Measurements from ENCODE around the gene ZNF19. TPM values are rescaled to one million over a fixed set of nuclear protein-coding genes. Genes with fewer than 3 reads are reported as not detected.

ZNF19 gene
- total RNA-seq, 4 donors from 2014 or later: 11.6 to 39.8 (median 22.5) TPM

GRCh38 chr16:71528863-71529262 lies 39.7 kb upstream of the ZNF19 start:
- H3K9me3 ChIP-seq: no peaks in the 10 kb centered on the region

GRCh38 chr16:71528257-71528656 lies 39.1 kb upstream of the ZNF19 start:
- intact Hi-C loops (cut with DNase I; ENCODE audit: low total_unique reads): no loop called here
- DNase-seq: no peak
- Histone ChIP-seq H3K36me3 (no peaks in the 10 kb centered on the region), H3K9me3 (no peaks in the 10 kb centered on the region), H3K27ac (no peak overlapping the region), H3K4me1 (no peaks in the 10 kb centered on the region), H3K27me3 (peaks cover 4% of the 10 kb centered on the region), H3K4me3 (no peak overlapping the region)
- no peak for TF ChIP-seq EP300 (IDR thresholded peaks at IDR 0.05; ENCODE audit: low read depth)
- TF ChIP-seq CTCF (IDR thresholded peaks at IDR 0.05): no peak
- TF ChIP-seq POLR2A (IDR thresholded peaks at IDR 0.05): no peak
- no peak for TF ChIP-seq POLR2AphosphoS5 (IDR thresholded peaks at IDR 0.05)
- 83 to 100% methylated on average over 1 of the region's 1 CpG for WGBS, 2 donors (ENCODE audit: low coverage in 1 of 2)
- in situ Hi-C loops (cut with MboI; ENCODE audit: low pct_ligation_motif_present in 1 of 4, low pct_unique_long_range_greater_than_20kb in 1 of 4, low sequenced_read_pairs in 3 of 4): no loop called here

More at GRCh38 chr16:71528863-71529262, 39.7 kb upstream of the ZNF19 start:
- no peak for DNase-seq
- H3K27ac ChIP-seq: no peak overlapping the region
- in situ Hi-C loops (cut with MboI; ENCODE audit: low pct_ligation_motif_present in 1 of 4, low pct_unique_long_range_greater_than_20kb in 1 of 4, low sequenced_read_pairs in 3 of 4): no loop called here
- intact Hi-C loops (cut with DNase I; ENCODE audit: low total_unique reads): no loop called here
- H3K4me3 ChIP-seq: no peak overlapping the region
- H3K27me3 ChIP-seq: peaks cover 4% of the 10 kb centered on the region
- H3K36me3 ChIP-seq: no peaks in the 10 kb centered on the region
- 79% methylated on average over 3 to 4 of the region's 4 CpGs for WGBS, 2 donors (ENCODE audit: low coverage in 1 of 2)
- no peaks in the 10 kb centered on the region for H3K4me1 ChIP-seq
- TF ChIP-seq EP300 (IDR thresholded peaks at IDR 0.05; ENCODE audit: low read depth) (no peak), POLR2A (IDR thresholded peaks at IDR 0.05) (no peak), CTCF (IDR thresholded peaks at IDR 0.05) (no peak), POLR2AphosphoS5 (IDR thresholded peaks at IDR 0.05) (no peak)

GRCh38 chr16:71526111-71526631 lies 37.0 kb upstream of the ZNF19 start, which contains the start of gene CHST4:
Gene CHST4 (plus strand): TSS chr16:71526426. CDS start chr16:71536678, 10,252 bp downstream.
- no peak within 1 kb of the TSS for H3K4me3 ChIP-seq
- intact Hi-C loops (cut with DNase I; ENCODE audit: low total_unique reads) (no loop called here), in situ Hi-C loops (cut with MboI; ENCODE audit: low pct_ligation_motif_present in 1 of 4, low pct_unique_long_range_greater_than_20kb in 1 of 4, low sequenced_read_pairs in 3 of 4) (no loop called here)
- no peak for DNase-seq
- H3K9me3 ChIP-seq: no peaks in the 10 kb centered on the region
- H3K27ac ChIP-seq: no peak within 1 kb of the TSS
- H3K27me3 ChIP-seq: peaks cover 4% of the 10 kb centered on the region
- no peak for TF ChIP-seq CTCF (IDR thresholded peaks at IDR 0.05)
- TF ChIP-seq EP300 (IDR thresholded peaks at IDR 0.05; ENCODE audit: low read depth): no peak
- TF ChIP-seq POLR2A (IDR thresholded peaks at IDR 0.05): no peak
- no peak for TF ChIP-seq POLR2AphosphoS5 (IDR thresholded peaks at IDR 0.05)
- H3K4me1 ChIP-seq: no peaks in the 10 kb centered on the region
- WGBS, 2 donors (ENCODE audit: low coverage in 1 of 2): 37 to 46% methylated on average over 5 to 9 of the region's 9 CpGs
- H3K36me3 ChIP-seq: no peaks in the 10 kb centered on the region

- DNase-seq: no peak
- TF ChIP-seq EP300 (IDR thresholded peaks at IDR 0.05; ENCODE audit: low read depth) (no peak), POLR2A (IDR thresholded peaks at IDR 0.05) (no peak)
- in situ Hi-C loops (cut with MboI; ENCODE audit: low pct_ligation_motif_present in 1 of 4, low pct_unique_long_range_greater_than_20kb in 1 of 4, low sequenced_read_pairs in 3 of 4): no loop called here
- Histone ChIP-seq H3K27ac (no peak overlapping the region), H3K4me3 (no peak overlapping the region), H3K36me3 (no peaks in the 10 kb centered on the region), H3K9me3 (no peaks in the 10 kb centered on the region), H3K4me1 (no peaks in the 10 kb centered on the region), H3K27me3 (peaks cover 4% of the 10 kb centered on the region)
- 77 to 78% methylated on average over 12 to 16 of the region's 16 CpGs for WGBS, 2 donors (ENCODE audit: low coverage in 1 of 2)
- intact Hi-C loops (cut with DNase I; ENCODE audit: low total_unique reads): no loop called here
Measured at GRCh38 chr16:71524566-71525553, 35.7 kb upstream of the ZNF19 start.
